Adrenal gland (tissue), 5 donors: ENCODE results near the gene ACRBP.

Source experiments
- POLR2A ChIP-seq, 2 donors: fragments of 450-650 bp; IDR thresholded peaks; one replicate each; pipeline ENCODE4 v1.6.1; 2017; ENCODE audit warnings: antibody characterized with exemption in 2 of 2, mild to moderate bottlenecking in 2 of 2, moderate library complexity in 1 of 2
- TF ChIP-seq, protein P1 (sequence below), 6 experiments: fragments of 450-650 bp in 4 of 6; fragments of 200-600 bp in 2 of 6; sonication (generic) in 1 of 6; IDR thresholded peaks; 1 replicate in 5 of 6; 2 replicates in 1 of 6; pipeline versions ENCODE4 v1.5.1 to v1.8.0; 2016 to 2021; ENCODE audit warnings: antibody characterized with exemption in 6 of 6, mild to moderate bottlenecking in 2 of 6, moderate library complexity in 1 of 6
- donor health status: DM: no; HTN: no; CAD: no.

DNA sequence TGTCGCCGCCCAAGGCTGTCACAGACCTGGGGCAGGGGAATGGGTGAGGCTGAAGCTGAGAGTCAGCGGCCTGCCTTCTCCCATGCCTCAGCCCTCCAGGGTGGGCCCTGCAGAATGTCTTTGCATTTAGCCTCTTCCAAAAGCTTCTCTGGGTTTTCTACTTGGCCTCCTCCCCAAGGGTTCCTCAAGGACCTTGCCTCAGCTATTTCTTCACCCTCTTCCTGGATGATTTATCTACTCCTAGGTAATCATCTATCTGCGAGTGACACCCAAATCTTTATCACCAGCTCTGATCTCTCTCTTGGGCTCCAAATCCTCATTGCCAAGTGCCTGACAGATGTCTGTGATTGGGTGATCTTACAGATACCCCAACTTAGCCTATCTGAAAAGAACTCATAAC, 6.7 kb downstream of the ACRBP start:
- TF ChIP-seq, protein P1, sequence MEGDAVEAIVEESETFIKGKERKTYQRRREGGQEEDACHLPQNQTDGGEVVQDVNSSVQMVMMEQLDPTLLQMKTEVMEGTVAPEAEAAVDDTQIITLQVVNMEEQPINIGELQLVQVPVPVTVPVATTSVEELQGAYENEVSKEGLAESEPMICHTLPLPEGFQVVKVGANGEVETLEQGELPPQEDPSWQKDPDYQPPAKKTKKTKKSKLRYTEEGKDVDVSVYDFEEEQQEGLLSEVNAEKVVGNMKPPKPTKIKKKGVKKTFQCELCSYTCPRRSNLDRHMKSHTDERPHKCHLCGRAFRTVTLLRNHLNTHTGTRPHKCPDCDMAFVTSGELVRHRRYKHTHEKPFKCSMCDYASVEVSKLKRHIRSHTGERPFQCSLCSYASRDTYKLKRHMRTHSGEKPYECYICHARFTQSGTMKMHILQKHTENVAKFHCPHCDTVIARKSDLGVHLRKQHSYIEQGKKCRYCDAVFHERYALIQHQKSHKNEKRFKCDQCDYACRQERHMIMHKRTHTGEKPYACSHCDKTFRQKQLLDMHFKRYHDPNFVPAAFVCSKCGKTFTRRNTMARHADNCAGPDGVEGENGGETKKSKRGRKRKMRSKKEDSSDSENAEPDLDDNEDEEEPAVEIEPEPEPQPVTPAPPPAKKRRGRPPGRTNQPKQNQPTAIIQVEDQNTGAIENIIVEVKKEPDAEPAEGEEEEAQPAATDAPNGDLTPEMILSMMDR (IDR thresholded peaks at IDR 0.05): no peak
- TF ChIP-seq POLR2A (IDR thresholded peaks at IDR 0.05): no peak
